ENCODE results near the gene SLC16A3. TPM values are rescaled to one million over a fixed set of nuclear protein-coding genes. Genes with fewer than 3 reads are reported as not detected.

The SLC16A3 gene
- total RNA-seq, 1 donor from 2014 or later: 21.0 TPM

DNA sequence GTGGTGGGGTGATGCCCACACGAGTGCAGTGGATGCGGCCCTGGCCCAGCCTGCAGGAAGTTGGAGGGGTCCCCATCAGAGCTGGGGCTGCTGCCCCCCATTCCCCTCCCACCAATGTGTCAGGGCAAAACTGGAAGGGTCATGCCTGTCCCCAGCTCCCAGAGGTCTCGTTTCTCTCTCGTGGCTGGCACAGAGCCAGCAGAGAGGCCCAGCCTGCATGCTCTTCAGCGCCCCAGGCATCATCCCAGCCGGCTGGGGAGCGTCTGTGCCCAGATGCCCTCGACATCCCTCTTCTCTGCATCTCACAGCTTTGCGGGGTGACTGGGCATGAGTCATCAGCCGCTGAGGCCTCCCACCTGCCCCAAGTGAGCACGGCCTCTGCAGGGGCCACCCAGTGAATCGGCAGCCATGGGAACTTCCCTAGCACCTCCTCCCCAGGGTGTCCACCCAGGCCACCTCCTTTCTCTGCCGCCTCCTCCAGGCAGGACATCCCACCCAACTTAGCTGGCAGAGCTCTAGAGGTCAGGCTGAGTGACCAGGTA, 54.4 kb downstream of the SLC16A3 start:
- Mint-ChIP-seq H3K4me3 (no peak overlapping the region), H3K27me3 (ENCODE audit: insufficient read depth, low read depth) (peaks cover 27% of the 10 kb centered on the region), H3K4me1 (peaks cover 52% of the 10 kb centered on the region), H3K9me3 (peaks cover 5% of the 10 kb centered on the region), H3K27ac (no peak overlapping the region), H3K36me3 (no peaks in the 10 kb centered on the region)
- DNase-seq (ENCODE audit: low spot score): no peak
- no peak overlapping the region for H3K4me3 ChIP-seq
- H3K79me2 ChIP-seq (ENCODE audit: low read depth): no peaks in the 10 kb centered on the region
- H3K27me3 ChIP-seq: no peaks in the 10 kb centered on the region
- peaks cover 5% of the 10 kb centered on the region for H3K4me1 ChIP-seq
- no peak overlapping the region for H2AFZ ChIP-seq (replicated peaks)
- H3K36me3 ChIP-seq: no peaks in the 10 kb centered on the region
- no peaks in the 10 kb centered on the region for H4K20me1 ChIP-seq (ENCODE audit: low read depth)
- H3K4me2 ChIP-seq: no peak overlapping the region
- H3K9me3 ChIP-seq (ENCODE audit: low read depth): no peaks in the 10 kb centered on the region
- TF ChIP-seq EZH2phosphoT487 (IDR thresholded peaks at IDR 0.05): no peak
- peaks cover 13% of the 10 kb centered on the region for H3F3A ChIP-seq (ENCODE audit: low read depth)
- no peak overlapping the region for H3K9ac ChIP-seq
- H3K27ac ChIP-seq: no peak overlapping the region

DNA sequence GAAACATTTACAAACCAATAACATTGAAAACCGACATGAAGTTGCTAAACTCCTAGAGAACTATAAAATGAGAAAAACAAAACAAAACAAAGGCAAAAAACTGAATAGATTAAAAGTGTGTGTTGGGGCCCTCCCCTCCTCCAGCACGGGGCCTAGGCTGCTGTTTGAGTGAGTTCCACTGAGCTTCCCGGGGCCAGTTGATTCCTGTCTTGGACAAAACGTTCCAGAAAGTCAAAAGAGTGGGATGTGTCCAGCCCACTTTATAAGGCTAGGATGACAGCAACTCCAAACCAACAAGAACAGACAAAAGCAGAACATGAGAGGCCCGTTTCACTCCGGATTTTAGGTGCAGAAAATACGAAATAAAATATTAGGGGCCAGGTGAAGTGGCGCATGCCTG, 56.3 kb downstream of the SLC16A3 start:
- H2AFZ ChIP-seq (replicated peaks): peak overlapping the region; percentile 32
- H3K9ac ChIP-seq: no peak overlapping the region
- no peaks in the 10 kb centered on the region for H3K36me3 ChIP-seq
- no peaks in the 10 kb centered on the region for H4K20me1 ChIP-seq (ENCODE audit: low read depth)
- no peak for TF ChIP-seq EZH2 (IDR thresholded peaks at IDR 0.05)
- TF ChIP-seq, protein P1, sequence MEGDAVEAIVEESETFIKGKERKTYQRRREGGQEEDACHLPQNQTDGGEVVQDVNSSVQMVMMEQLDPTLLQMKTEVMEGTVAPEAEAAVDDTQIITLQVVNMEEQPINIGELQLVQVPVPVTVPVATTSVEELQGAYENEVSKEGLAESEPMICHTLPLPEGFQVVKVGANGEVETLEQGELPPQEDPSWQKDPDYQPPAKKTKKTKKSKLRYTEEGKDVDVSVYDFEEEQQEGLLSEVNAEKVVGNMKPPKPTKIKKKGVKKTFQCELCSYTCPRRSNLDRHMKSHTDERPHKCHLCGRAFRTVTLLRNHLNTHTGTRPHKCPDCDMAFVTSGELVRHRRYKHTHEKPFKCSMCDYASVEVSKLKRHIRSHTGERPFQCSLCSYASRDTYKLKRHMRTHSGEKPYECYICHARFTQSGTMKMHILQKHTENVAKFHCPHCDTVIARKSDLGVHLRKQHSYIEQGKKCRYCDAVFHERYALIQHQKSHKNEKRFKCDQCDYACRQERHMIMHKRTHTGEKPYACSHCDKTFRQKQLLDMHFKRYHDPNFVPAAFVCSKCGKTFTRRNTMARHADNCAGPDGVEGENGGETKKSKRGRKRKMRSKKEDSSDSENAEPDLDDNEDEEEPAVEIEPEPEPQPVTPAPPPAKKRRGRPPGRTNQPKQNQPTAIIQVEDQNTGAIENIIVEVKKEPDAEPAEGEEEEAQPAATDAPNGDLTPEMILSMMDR (IDR thresholded peaks at IDR 0.05): no peak
- no peak for TF ChIP-seq EZH2phosphoT487 (IDR thresholded peaks at IDR 0.05)
- H3K9me3 ChIP-seq (ENCODE audit: low read depth): no peaks in the 10 kb centered on the region
- no peaks in the 10 kb centered on the region for H3K36me3 Mint-ChIP-seq
- peak overlapping the region; percentile 5 for H3K4me2 ChIP-seq
- H3K4me3 ChIP-seq: no peak overlapping the region
- H3K27me3 Mint-ChIP-seq (ENCODE audit: insufficient read depth, low read depth): peaks cover 22% of the 10 kb centered on the region
- peaks cover 5% of the 10 kb centered on the region for H3K9me3 Mint-ChIP-seq
- peak overlapping the region; percentile 73 for H3K4me3 Mint-ChIP-seq
- DNase-seq (ENCODE audit: low spot score): no peak
- no peak overlapping the region for H3K27ac ChIP-seq
- peak overlapping the region; percentile 78 for H3K27ac Mint-ChIP-seq
- H3K4me1 ChIP-seq: peaks cover 5% of the 10 kb centered on the region
- no peaks in the 10 kb centered on the region for H3K79me2 ChIP-seq (ENCODE audit: low read depth)
- H3F3A ChIP-seq (ENCODE audit: low read depth): peaks cover 13% of the 10 kb centered on the region
- H3K27me3 ChIP-seq: no peaks in the 10 kb centered on the region
- H3K4me1 Mint-ChIP-seq: peaks cover 48% of the 10 kb centered on the region

DNA sequence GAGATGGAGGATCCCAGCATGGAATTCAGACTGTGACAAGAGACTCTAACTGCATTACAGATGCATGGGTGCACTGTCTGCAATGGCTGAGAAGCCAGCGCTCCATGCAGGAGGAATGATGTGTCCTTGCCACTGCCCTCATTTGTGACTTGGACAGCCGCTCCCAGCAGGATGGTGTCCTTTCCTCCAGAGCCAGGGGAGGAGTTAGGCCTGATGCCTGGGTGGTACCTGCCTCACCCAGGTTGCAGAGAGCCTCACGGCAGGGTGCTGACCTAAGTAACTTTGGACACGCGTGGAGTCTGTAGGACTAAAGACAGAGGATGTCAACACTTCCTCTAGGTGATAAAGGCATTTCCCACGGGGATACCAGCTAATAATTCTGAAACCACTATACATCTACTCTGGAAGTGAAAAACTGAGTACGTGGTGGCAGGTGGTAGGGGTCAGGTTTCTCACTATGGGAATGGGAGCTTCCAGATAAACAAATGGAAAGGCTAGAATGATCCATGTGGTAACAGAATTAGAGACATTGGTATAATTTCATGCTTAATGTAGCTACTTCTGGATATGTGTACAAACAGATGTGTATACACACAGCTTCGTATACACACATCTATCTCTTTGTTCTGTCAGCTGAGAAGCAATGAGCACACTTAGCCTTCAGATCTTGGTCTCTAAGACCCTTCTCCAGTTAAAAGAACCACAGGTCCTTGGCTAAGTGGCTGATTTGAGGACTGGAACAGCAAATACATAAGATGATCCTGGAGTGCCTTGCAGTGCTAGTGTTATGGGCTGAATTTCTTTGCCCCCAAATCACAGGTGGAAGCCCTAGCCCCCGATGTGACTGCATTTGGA, 58.4 kb downstream of the SLC16A3 start:
- Histone ChIP-seq H3K36me3 (no peaks in the 10 kb centered on the region), H2AFZ (replicated peaks) (no peak overlapping the region), H3K4me3 (no peak overlapping the region), H3K79me2 (ENCODE audit: low read depth) (peaks cover 7% of the 10 kb centered on the region), H3K9ac (no peak overlapping the region), H3K27ac (no peak overlapping the region), H3K9me3 (ENCODE audit: low read depth) (no peaks in the 10 kb centered on the region), H3F3A (ENCODE audit: low read depth) (peaks cover 16% of the 10 kb centered on the region), H3K27me3 (no peaks in the 10 kb centered on the region), H3K4me1 (peaks cover 11% of the 10 kb centered on the region), H3K4me2 (no peak overlapping the region), H4K20me1 (ENCODE audit: low read depth) (no peaks in the 10 kb centered on the region)
- H3K27ac Mint-ChIP-seq: no peak overlapping the region
- H3K4me3 Mint-ChIP-seq: peak overlapping the region; percentile 11
- H3K36me3 Mint-ChIP-seq: no peaks in the 10 kb centered on the region
- peaks cover 38% of the 10 kb centered on the region for H3K4me1 Mint-ChIP-seq
- peaks cover 5% of the 10 kb centered on the region for H3K9me3 Mint-ChIP-seq
- H3K27me3 Mint-ChIP-seq (ENCODE audit: insufficient read depth, low read depth): peaks cover 15% of the 10 kb centered on the region
- DNase-seq (ENCODE audit: low spot score): no peak
- no peak for TF ChIP-seq EZH2 (IDR thresholded peaks at IDR 0.05)
- TF ChIP-seq, protein P1 (IDR thresholded peaks at IDR 0.05): no peak
- no peak for TF ChIP-seq EZH2phosphoT487 (IDR thresholded peaks at IDR 0.05)

Measured in neural progenitor cell (in vitro differentiated cells).